Thyroid gland (tissue), 4 donors: ENCODE measurements around the gene MAP3K13.

Experiments
- CTCF ChIP-seq, 6 experiments: fragments of 200-600 bp in 3 of 6; fragments of 450-650 bp in 3 of 6; sonication (generic) in 3 of 6; IDR thresholded peaks; one replicate each; pipeline ENCODE4 v1.5.1; 2016 to 2019; ENCODE audit warnings: antibody characterized with exemption in 6 of 6, mild to moderate bottlenecking in 2 of 6, inconsistent platforms in 1 of 6, moderate library complexity in 1 of 6
- POLR2A ChIP-seq, 2 donors: fragments of 450-650 bp; IDR thresholded peaks; one replicate each; pipeline ENCODE4 v1.6.1; 2017; ENCODE audit warnings: antibody characterized with exemption in 2 of 2, mild to moderate bottlenecking in 2 of 2, moderate library complexity in 1 of 2

- TF ChIP-seq CTCF (IDR thresholded peaks at IDR 0.05) (no peak), POLR2A (IDR thresholded peaks at IDR 0.05) (no peak)
These were observed 144.9 kb downstream of the MAP3K13 start for GRCh38 chr3:185507883-185508282.
